Measurements from ENCODE around the gene HMG20B. TPM values are rescaled to one million over a fixed set of nuclear protein-coding genes. Genes with fewer than 3 reads are reported as not detected.
"Not testable (repeated sequence)": the region's sequence is repeated elsewhere in the genome, so short reads cannot be mapped to it uniquely, and the experiment has no call there.

HMG20B gene
- total RNA-seq, 3 donors from 2014 or later = 79.9 to 81.9 (median 81.4) TPM

DNA sequence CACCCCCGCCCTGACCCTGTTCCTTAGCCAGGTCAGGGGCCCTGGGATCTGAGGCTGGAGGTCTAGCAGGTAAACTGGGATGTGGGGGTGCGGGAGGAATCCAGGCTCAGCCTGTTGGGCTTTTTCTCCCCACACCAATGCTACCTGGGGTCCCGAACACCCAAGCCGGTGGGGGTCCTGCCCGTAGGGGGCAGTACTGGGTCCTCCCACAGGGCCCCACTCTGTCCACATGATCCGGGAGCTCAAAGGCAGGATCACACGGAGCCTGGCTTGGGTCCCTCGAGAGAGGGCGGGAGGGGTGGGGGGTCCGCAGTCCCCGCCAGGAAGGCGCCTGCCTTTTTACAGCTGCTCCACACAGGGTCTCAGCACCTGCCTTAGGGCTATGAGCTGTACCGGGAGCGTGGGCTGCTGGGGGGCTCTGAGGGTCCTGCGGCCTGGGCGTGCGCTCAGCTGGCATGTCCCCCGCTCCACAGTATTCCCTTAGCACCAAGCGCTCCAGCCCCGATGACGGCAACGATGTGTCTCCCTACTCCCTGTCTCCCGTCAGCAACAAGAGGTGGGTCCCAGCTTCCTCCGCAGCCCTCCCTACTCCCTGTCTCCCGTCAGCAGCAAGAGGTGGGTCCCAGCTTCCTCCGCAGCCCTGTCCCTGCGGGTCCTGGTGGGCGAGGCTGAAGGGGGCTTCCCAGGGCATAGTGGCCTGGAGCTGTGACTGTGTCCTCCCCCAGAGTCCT is 46.1 kb upstream of the HMG20B start:
- intact Hi-C loops (cut with DNase I, micrococcal nuclease) = no loop called here
- no peaks in the 10 kb centered on the region for H3K9me3 ChIP-seq
- H3K4me3 ChIP-seq = no peak overlapping the region
- ATAC-seq (no peak), DNase-seq (peak in 1 of 3 donors; percentile 30)
- H3K4me1 ChIP-seq (ENCODE audit: low read depth) = no peaks in the 10 kb centered on the region
- peaks cover 5% of the 10 kb centered on the region for H3K36me3 ChIP-seq (ENCODE audit: low read depth)
- TF ChIP-seq, protein P1, sequence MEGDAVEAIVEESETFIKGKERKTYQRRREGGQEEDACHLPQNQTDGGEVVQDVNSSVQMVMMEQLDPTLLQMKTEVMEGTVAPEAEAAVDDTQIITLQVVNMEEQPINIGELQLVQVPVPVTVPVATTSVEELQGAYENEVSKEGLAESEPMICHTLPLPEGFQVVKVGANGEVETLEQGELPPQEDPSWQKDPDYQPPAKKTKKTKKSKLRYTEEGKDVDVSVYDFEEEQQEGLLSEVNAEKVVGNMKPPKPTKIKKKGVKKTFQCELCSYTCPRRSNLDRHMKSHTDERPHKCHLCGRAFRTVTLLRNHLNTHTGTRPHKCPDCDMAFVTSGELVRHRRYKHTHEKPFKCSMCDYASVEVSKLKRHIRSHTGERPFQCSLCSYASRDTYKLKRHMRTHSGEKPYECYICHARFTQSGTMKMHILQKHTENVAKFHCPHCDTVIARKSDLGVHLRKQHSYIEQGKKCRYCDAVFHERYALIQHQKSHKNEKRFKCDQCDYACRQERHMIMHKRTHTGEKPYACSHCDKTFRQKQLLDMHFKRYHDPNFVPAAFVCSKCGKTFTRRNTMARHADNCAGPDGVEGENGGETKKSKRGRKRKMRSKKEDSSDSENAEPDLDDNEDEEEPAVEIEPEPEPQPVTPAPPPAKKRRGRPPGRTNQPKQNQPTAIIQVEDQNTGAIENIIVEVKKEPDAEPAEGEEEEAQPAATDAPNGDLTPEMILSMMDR (IDR thresholded peaks at IDR 0.05) = no peak

- no peaks in the 10 kb centered on the region for H3K4me1 ChIP-seq (ENCODE audit: low read depth)
- intact Hi-C loops (cut with DNase I, micrococcal nuclease) = no loop called here
- no peaks in the 10 kb centered on the region for H3K9me3 ChIP-seq
- peaks cover 5% of the 10 kb centered on the region for H3K36me3 ChIP-seq (ENCODE audit: low read depth)
- H3K4me3 ChIP-seq = no peak overlapping the region
- TF ChIP-seq, protein P1 (IDR thresholded peaks at IDR 0.05) = no peak
- ATAC-seq = no peak
- peak in 1 of 3 donors; percentile 20 for DNase-seq
Observed at GRCh38 chr19:3527238-3527910, 45.4 kb upstream of the HMG20B start.

DNA sequence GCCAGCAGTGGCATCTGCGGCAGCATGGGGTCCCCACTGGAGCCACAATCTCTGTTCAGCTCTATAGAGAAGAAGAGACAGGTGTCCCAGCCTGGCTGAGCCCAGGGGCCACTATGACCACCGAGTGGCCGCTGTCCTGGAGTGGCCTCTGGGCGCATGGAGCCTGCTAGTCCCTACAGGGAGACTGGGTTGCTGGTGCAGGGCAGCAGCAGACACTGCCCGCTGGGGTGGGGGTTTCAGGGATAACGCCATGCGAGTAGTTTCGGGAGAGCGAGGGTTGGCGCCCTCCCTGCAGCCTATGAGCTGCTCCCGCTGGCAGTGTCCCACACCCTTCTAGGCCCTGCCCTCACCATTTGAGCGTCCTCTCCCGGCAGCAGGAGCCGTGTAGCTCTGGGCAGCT is 44.7 kb upstream of the HMG20B start:
- ATAC-seq (no peak), DNase-seq (no peak)
- H3K36me3 ChIP-seq (ENCODE audit: low read depth) = peaks cover 5% of the 10 kb centered on the region
- no peaks in the 10 kb centered on the region for H3K4me1 ChIP-seq (ENCODE audit: low read depth)
- no peaks in the 10 kb centered on the region for H3K9me3 ChIP-seq
- no peak overlapping the region for H3K4me3 ChIP-seq
- TF ChIP-seq, protein P1 (IDR thresholded peaks at IDR 0.05) = no peak
- intact Hi-C loops (cut with DNase I, micrococcal nuclease) = no loop called here

GRCh38 chr19:3528539-3529211 is 44.1 kb upstream of the HMG20B start:
- H3K4me3 ChIP-seq = no peak overlapping the region
- no peaks in the 10 kb centered on the region for H3K4me1 ChIP-seq (ENCODE audit: low read depth)
- peaks cover 5% of the 10 kb centered on the region for H3K36me3 ChIP-seq (ENCODE audit: low read depth)
- TF ChIP-seq, protein P1 (IDR thresholded peaks at IDR 0.05) = no peak
- no peak for ATAC-seq
- no peaks in the 10 kb centered on the region for H3K9me3 ChIP-seq
- intact Hi-C loops (cut with DNase I, micrococcal nuclease) = no loop called here
- DNase-seq = no peak

GRCh38 chr19:3529299-3529698 is 43.4 kb upstream of the HMG20B start:
- H3K4me3 ChIP-seq; DNase-seq; ATAC-seq; H3K36me3 ChIP-seq (ENCODE audit: low read depth); H3K9me3 ChIP-seq; intact Hi-C loops (cut with DNase I, micrococcal nuclease); H3K4me1 ChIP-seq (ENCODE audit: low read depth): not testable (repeated sequence)

DNA sequence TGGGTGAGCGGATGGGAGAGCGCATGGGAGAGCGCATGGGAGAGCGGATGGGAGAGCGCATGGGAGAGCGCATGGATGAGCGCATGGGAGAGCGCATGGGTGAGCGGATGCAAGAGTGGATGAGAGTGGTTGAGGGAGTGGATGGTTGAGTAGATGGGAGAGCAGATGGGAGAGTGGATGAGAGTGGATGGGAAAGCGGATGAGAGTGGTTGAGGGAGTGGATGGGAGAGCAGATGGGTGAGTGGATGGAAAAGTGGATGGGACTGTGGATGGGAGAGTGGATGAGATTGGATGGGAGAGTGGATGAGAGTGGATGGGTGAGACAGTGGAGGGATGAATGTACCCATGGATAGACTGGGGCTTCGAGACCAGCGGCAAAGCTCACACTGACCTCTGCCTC is 42.4 kb upstream of the HMG20B start:
- Histone ChIP-seq H3K4me3 (no peak overlapping the region), H3K9me3 (no peaks in the 10 kb centered on the region), H3K4me1 (ENCODE audit: low read depth) (no peaks in the 10 kb centered on the region), H3K36me3 (ENCODE audit: low read depth) (peaks cover 5% of the 10 kb centered on the region)
- ATAC-seq (no peak), DNase-seq (no peak)
- TF ChIP-seq, protein P1 (IDR thresholded peaks at IDR 0.05) = no peak
- intact Hi-C loops (cut with DNase I, micrococcal nuclease) = no loop called here
